WERI-Rb-1 (cell line): ENCODE data around the gene ITGA4.

ENCODE experiments used
- DNase-seq: peaks from one replicate; pipeline ENCODE4 v3.0.0-alpha.2; 2020
- H3K27ac ChIP-seq: fragments of 250-450 bp; sonication (Bioruptor Pico); 2 replicates; pipeline ENCODE4 v1.5.1; 2020; ENCODE audit warnings: mild to moderate bottlenecking, moderate library complexity
- H3K27me3 ChIP-seq: fragments of 250-450 bp; sonication (Bioruptor Pico); 2 replicates; pipeline ENCODE4 v1.5.1; 2021; ENCODE audit warnings: mild to moderate bottlenecking, low read depth, moderate library complexity; ENCODE audit not compliant: insufficient read depth, severe bottlenecking
- H3K36me3 ChIP-seq: fragments of 250-450 bp; sonication (Bioruptor Pico); 2 replicates; pipeline ENCODE4 v1.5.1; 2020; ENCODE audit warnings: mild to moderate bottlenecking, moderate library complexity
- H3K4me3 ChIP-seq: 2 replicates; pipeline ENCODE4 v1.5.1; 2011; ENCODE audit warnings: low read depth, mild to moderate bottlenecking, control low read depth, low read length
- H3K9me3 ChIP-seq: fragments of 250-450 bp; sonication (Bioruptor Pico); 2 replicates; pipeline ENCODE4 v1.5.1; 2021; ENCODE audit warnings: mild to moderate bottlenecking, moderate library complexity; ENCODE audit not compliant: severe bottlenecking
- CTCF ChIP-seq: IDR thresholded peaks from 2 replicates; pipeline ENCODE4 v1.5.1; 2011; ENCODE audit warnings: low read depth, mild to moderate bottlenecking, control low read depth, inconsistent platforms, low read length

Gene ITGA4

GRCh38 chr2:181457121-181457740 lies at the start of gene ITGA4:
ITGA4 (plus strand) TSS chr2:181457386; CDS start chr2:181457655, 269 bp downstream.
- peak; percentile 85 for DNase-seq
- peak within 1 kb of the TSS; percentile 58 for H3K27ac ChIP-seq

GRCh38 chr2:181408861-181409260 lies 48.3 kb upstream of the ITGA4 start:
- peaks cover 22% of the 10 kb centered on the region for H3K9me3 ChIP-seq
- no peak overlapping the region for H3K27ac ChIP-seq
- no peaks in the 10 kb centered on the region for H3K27me3 ChIP-seq
- no peak for TF ChIP-seq CTCF
- DNase-seq, result no peak
- no peaks in the 10 kb centered on the region for H3K36me3 ChIP-seq
- no peak overlapping the region for H3K4me3 ChIP-seq

More at GRCh38 chr2:181457121-181457740, at the start of gene ITGA4:
- Histone ChIP-seq H3K36me3 (no peaks in the 10 kb centered on the region), H3K4me3 (peak within 1 kb of the TSS; percentile 77), H3K27me3 (no peaks in the 10 kb centered on the region), H3K9me3 (no peaks in the 10 kb centered on the region)
- TF ChIP-seq CTCF, result peak; percentile 95

- Histone ChIP-seq H3K9me3 (peaks cover 22% of the 10 kb centered on the region), H3K27me3 (no peaks in the 10 kb centered on the region), H3K36me3 (no peaks in the 10 kb centered on the region), H3K4me3 (no peak overlapping the region), H3K27ac (peak overlapping the region; percentile 91)
- TF ChIP-seq CTCF, result no peak
- peak; percentile 98 for DNase-seq
These were observed 45.9 kb upstream of the ITGA4 start for GRCh38 chr2:181411105-181411849.

GRCh38 chr2:181419129-181419855 lies 37.9 kb upstream of the ITGA4 start:
- peaks cover 2% of the 10 kb centered on the region for H3K9me3 ChIP-seq
- no peak for DNase-seq
- no peaks in the 10 kb centered on the region for H3K27me3 ChIP-seq
- TF ChIP-seq CTCF, result no peak
- H3K36me3 ChIP-seq, result no peaks in the 10 kb centered on the region
- H3K4me3 ChIP-seq, result no peak overlapping the region
- no peak overlapping the region for H3K27ac ChIP-seq

- peaks cover 2% of the 10 kb centered on the region for H3K9me3 ChIP-seq
- no peaks in the 10 kb centered on the region for H3K27me3 ChIP-seq
- H3K36me3 ChIP-seq, result no peaks in the 10 kb centered on the region
- no peak overlapping the region for H3K27ac ChIP-seq
- no peak overlapping the region for H3K4me3 ChIP-seq
- TF ChIP-seq CTCF, result no peak
- no peak for DNase-seq
These were observed 36.7 kb upstream of the ITGA4 start for GRCh38 chr2:181420259-181421130.
